ENCODE data around the gene TBC1D24.

The TBC1D24 gene

GRCh38 chr16:2500430-2500917, 25.5 kb downstream of the TBC1D24 start:
- DNase-seq = no peak

GRCh38 chr16:2500918-2501750, 26.2 kb downstream of the TBC1D24 start:
- DNase-seq = peak; percentile 67 to 79

- DNase-seq = no peak
These were observed 27.3 kb downstream of the TBC1D24 start for GRCh38 chr16:2501946-2502895.

GRCh38 chr16:2505695-2506094, 30.8 kb downstream of the TBC1D24 start:
- DNase-seq = no peak

- DNase-seq = no peak
These were observed 32.2 kb downstream of the TBC1D24 start for GRCh38 chr16:2507052-2507659.

- DNase-seq = no peak
These were observed 32.7 kb downstream of the TBC1D24 start for GRCh38 chr16:2507665-2508064.

GRCh38 chr16:2508722-2509400, 33.9 kb downstream of the TBC1D24 start:
- DNase-seq = no peak

GRCh38 chr16:2511128-2511800, 36.3 kb downstream of the TBC1D24 start:
- no peak for DNase-seq

GRCh38 chr16:2511996-2512734, 37.2 kb downstream of the TBC1D24 start:
- no peak for DNase-seq

GRCh38 chr16:2512735-2513404, 37.9 kb downstream of the TBC1D24 start:
- no peak for DNase-seq

- peak; percentile 91 to 92 for DNase-seq
These were observed 38.7 kb downstream of the TBC1D24 start, which contains the start of gene ATP6V0C for GRCh38 chr16:2513405-2514332. Gene ATP6V0C (plus strand): TSS chr16:2513952. CDS start chr16:2514104, 152 bp downstream.

- peak in 1 of 2 donors; percentile 45 for DNase-seq
These were observed 39.6 kb downstream of the TBC1D24 start for GRCh38 chr16:2514333-2515179.

- DNase-seq = no peak
These were observed 40.4 kb downstream of the TBC1D24 start for GRCh38 chr16:2515180-2515851.

- no peak for DNase-seq
These were observed 41.7 kb downstream of the TBC1D24 start for GRCh38 chr16:2516391-2517240.

- DNase-seq = no peak
These were observed 43.2 kb downstream of the TBC1D24 start for GRCh38 chr16:2517954-2518605.
